ENCODE measurements around the gene AP4B1.
"Not testable (repeated sequence)": the region's sequence is repeated elsewhere in the genome, so short reads cannot be mapped to it uniquely, and the experiment has no call there.

AP4B1 gene

DNA sequence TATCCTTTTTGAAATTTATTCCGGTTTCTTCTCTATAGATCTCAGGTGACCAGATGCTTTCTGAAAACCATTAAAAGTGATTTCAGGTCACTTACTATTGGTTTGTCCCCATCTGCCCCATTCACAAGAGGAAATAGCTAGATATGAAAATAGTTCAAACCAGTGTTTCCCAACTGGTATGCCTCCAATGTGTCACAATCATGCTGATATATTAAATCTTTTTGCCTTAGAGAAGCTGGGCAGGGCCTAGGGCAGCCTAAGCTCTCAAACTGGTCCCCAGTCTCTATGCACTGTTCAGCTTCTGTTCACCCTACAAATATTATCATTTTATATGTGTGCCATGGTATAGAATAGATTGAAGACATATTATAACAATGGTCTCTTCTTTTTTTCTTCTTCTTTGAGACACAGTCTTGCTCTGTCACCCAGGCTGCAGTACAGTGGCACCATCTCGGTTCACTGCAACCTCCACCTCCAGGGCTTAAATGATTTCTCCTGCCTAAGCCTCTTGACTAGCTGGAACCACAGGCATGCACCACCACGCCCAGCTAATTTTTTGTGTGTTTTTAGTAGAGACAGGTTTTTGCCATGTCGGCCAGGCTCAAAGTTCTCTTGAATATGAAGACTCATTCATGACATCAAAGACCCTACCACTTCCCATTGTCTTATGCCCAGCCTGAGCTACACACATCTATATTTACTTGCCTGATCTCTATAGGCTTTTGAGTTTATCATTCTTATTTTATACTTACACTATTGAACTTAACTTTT is 48.8 kb downstream of the AP4B1 start:
- no peak for DNase-seq

DNA sequence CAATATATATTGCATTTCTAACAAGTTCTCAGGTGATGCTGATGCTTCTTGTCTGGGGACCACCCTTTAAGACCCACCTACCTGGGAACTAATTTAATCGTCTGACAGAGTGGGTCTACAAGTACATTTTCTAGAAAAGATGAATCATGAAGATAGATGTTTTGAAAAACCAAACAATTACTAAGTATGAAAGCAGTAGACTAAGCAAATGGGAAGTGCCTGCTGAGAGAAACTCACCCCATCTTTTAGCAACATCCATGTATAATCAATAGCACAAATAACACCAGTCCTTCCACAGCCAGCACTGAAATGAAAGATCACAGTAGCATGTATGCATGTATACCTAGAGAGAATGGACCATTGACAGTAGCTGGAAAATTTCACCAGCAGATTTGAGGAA is 50.4 kb downstream of the AP4B1 start:
- no peak for DNase-seq

DNA sequence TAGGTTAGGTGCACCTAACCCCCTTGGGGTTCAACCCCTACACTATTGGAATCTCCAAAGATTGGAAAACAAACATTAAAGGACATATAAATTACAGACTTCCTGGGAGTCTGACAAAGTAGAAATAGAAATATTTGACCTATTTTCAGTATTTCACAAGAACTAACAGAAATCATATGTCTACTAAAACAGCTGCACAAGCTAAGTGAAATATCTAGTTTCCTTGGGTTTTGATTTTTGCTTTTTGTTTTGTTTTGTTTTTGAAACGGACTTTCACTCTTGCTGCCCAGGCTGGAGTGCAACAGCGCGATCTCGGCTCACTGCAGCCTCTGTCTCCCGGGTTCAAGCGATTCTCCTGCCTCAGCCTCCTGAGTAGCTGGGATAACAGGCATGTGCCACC is 51.9 kb downstream of the AP4B1 start:
- not testable (repeated sequence) for DNase-seq

DNA sequence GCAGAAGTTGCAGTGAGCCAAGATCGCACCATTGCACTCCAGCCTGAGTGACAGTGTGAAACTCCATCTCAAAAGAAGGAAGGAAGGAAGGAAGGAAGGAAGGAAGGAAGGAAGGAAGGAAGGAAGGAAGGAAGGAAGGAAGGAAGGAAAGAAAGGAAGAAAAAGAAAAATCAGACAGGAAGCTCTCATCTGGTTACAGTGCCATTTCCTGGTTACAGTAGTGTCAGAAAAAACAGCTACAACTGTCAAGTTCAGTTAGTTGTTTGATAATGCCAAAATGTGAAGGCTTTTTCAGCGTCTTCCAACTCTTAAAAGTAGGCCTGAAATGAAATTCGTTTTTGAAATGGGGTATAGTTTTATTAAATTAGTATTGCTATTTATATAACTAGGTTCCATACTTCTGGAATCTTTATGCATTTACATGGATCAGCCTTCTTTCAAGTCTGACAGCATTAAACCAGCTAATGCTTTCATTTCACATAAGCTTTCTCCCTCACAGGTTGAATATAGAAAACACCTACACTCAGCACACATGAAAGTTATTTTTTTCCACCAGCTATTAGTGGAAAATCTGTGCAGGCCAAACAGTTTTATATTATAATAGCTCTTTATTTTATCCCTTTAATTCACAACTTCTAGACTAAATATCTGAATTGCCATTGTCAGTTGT is 54.3 kb downstream of the AP4B1 start:
- DNase-seq, result no peak

DNA sequence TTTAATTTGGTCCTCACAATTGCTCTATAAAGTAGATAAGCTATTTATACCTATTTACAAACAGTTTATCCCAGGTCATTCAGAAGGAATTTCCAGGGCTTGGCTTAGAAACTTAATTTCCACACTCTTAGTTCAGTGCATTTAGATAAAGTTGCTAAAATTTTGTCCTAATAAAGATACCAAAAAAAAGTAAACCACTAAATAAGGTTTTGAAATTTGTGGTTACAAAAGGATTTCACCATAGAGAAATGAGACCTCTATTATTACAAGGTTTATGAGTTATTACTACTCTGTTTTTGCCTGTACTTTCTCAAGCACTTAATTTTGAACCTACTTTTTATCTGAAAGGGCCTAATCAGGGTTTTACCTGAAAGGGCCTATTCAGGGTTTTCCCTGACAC is 55.5 kb downstream of the AP4B1 start:
- DNase-seq, result no peak

DNA sequence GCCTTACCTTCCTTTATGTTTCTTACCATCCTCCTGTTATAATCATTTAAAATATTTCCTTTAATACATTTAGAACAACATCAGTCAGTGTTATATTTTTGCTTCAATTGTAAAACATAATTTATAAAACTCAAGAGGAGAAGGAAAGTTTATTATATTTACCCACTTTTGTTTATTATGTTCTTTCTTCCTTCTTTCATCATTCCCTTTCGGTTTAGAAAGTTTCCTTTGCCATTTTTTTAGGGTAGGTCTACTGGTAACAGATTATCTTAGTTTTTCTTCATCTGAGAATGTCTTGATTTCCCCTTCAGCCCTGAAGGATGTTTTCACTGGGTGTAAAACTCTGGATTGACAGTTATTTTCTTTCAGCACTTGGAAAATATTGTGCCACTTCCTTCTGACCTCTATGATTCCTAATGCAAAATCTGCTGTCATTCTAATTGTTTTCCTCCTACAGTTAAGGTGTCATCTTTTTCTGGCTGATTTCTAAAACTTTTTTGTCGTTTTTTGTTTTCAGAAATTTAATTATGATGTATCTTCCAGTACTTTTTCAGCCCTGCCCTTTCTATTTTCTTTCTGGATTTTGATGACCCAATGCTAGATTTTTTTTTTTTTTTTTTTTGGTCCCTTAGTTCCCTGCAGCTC is 58.1 kb downstream of the AP4B1 start:
- no peak for DNase-seq
